Activated T-cell treated with anti-CD3 and anti-CD28 coated beads, Interleukin-2, amount 50 U/mL, for 72 hours (primary cell): ENCODE data around the gene TGFB2. TPM values are rescaled to one million over a fixed set of nuclear protein-coding genes. Genes with fewer than 3 reads are reported as not detected.

Experiments
- ATAC-seq, 2 donors: fragments of 150-1000 bp; cut with Tn5 transposase; replicated peaks in 1 of 2; 2 replicates each; pipeline ENCODE4 v1.10.0; 2021; ENCODE audit warnings: moderate library complexity in 2 of 2, mild to moderate bottlenecking in 1 of 2
- DNase-seq, 2 donors: peaks; one replicate each; pipeline ENCODE4 v3.0.0; 2021 to 2022; ENCODE audit warnings: mixed read lengths in 1 of 2
- H3K27ac Mint-ChIP-seq: one replicate; pipeline ENCODE4 v1.8.0; 2022; ENCODE audit warnings: mild to moderate bottlenecking, moderate library complexity, mixed read lengths
- H3K27me3 Mint-ChIP-seq: one replicate; pipeline ENCODE4 v1.8.0; 2022; ENCODE audit warnings: low read depth, mixed read lengths
- H3K36me3 Mint-ChIP-seq, 2 donors: one replicate each; pipeline ENCODE4 v1.8.0; 2022; ENCODE audit warnings: mixed read lengths in 2 of 2, mild to moderate bottlenecking in 1 of 2; ENCODE audit not compliant: insufficient read depth in 2 of 2
- H3K4me1 Mint-ChIP-seq: one replicate; pipeline ENCODE4 v1.8.0; 2022; ENCODE audit warnings: low read depth, mixed read lengths
- H3K4me3 Mint-ChIP-seq, 2 donors: one replicate each; pipeline ENCODE4 v1.8.0; 2022; ENCODE audit warnings: mild to moderate bottlenecking in 2 of 2, mixed read lengths in 2 of 2, moderate library complexity in 2 of 2
- H3K9me3 Mint-ChIP-seq, 2 donors: one replicate each; pipeline ENCODE4 v1.8.0; 2022; ENCODE audit warnings: mixed read lengths in 2 of 2
- total RNA-seq, 2 donors: library from RNA; stranded (reverse); gene quantifications; one replicate each; pipeline ENCODE4 v1.2.3, GENCODE V29; 2022

TGFB2 gene
- total RNA-seq, 2 donors from 2014 or later = not detected

- no peaks in the 10 kb centered on the region for H3K4me1 Mint-ChIP-seq
- H3K36me3 Mint-ChIP-seq = no peaks in the 10 kb centered on the region
- ATAC-seq (no peak), DNase-seq (no peak)
- peaks cover 22% of the 10 kb centered on the region for H3K27me3 Mint-ChIP-seq
- H3K4me3 Mint-ChIP-seq = no peak overlapping the region
- no peaks in the 10 kb centered on the region for H3K9me3 Mint-ChIP-seq
- no peak overlapping the region for H3K27ac Mint-ChIP-seq
Measured at GRCh38 chr1:218409946-218410510, 64.9 kb downstream of the TGFB2 start.

- ATAC-seq (no peak), DNase-seq (no peak)
- Mint-ChIP-seq H3K4me1 (no peaks in the 10 kb centered on the region), H3K27ac (no peak overlapping the region), H3K9me3 (no peaks in the 10 kb centered on the region), H3K36me3 (no peaks in the 10 kb centered on the region), H3K27me3 (peaks cover 22% of the 10 kb centered on the region), H3K4me3 (no peak overlapping the region)
Measured at GRCh38 chr1:218411101-218411500, 66.0 kb downstream of the TGFB2 start.

- H3K27me3 Mint-ChIP-seq = peaks cover 22% of the 10 kb centered on the region
- no peak overlapping the region for H3K27ac Mint-ChIP-seq
- H3K9me3 Mint-ChIP-seq = no peaks in the 10 kb centered on the region
- H3K4me3 Mint-ChIP-seq = no peak overlapping the region
- H3K36me3 Mint-ChIP-seq = peaks cover 0 to 1% of the 10 kb centered on the region in 2 donors
- ATAC-seq (no peak), DNase-seq (no peak)
- H3K4me1 Mint-ChIP-seq = no peaks in the 10 kb centered on the region
Measured at GRCh38 chr1:218412171-218412570, 67.0 kb downstream of the TGFB2 start.

- Mint-ChIP-seq H3K4me1 (no peaks in the 10 kb centered on the region), H3K9me3 (no peaks in the 10 kb centered on the region), H3K27ac (no peak overlapping the region), H3K4me3 (no peak overlapping the region), H3K36me3 (peaks cover 0 to 3% of the 10 kb centered on the region in 2 donors), H3K27me3 (peaks cover 22% of the 10 kb centered on the region)
- no peak for DNase-seq
- ATAC-seq = no peak
Measured at GRCh38 chr1:218413179-218413578, 68.0 kb downstream of the TGFB2 start.

- Mint-ChIP-seq H3K4me1 (no peaks in the 10 kb centered on the region), H3K9me3 (peaks cover 0 to 1% of the 10 kb centered on the region in 2 donors), H3K27ac (no peak overlapping the region), H3K27me3 (peaks cover 27% of the 10 kb centered on the region), H3K36me3 (peaks cover 0 to 3% of the 10 kb centered on the region in 2 donors), H3K4me3 (no peak overlapping the region)
- DNase-seq = no peak
- no peak for ATAC-seq
Measured at GRCh38 chr1:218414060-218414728, 69.1 kb downstream of the TGFB2 start.

- Mint-ChIP-seq H3K4me3 (no peak overlapping the region), H3K4me1 (no peaks in the 10 kb centered on the region), H3K36me3 (peaks cover 0 to 3% of the 10 kb centered on the region in 2 donors), H3K27ac (no peak overlapping the region), H3K27me3 (peaks cover 14% of the 10 kb centered on the region), H3K9me3 (peaks cover 0 to 1% of the 10 kb centered on the region in 2 donors)
- no peak for DNase-seq
- no peak for ATAC-seq
Measured at GRCh38 chr1:218415726-218416125, 70.6 kb downstream of the TGFB2 start.

- H3K4me1 Mint-ChIP-seq = no peaks in the 10 kb centered on the region
- H3K27ac Mint-ChIP-seq = no peak overlapping the region
- peaks cover 0 to 3% of the 10 kb centered on the region in 2 donors for H3K36me3 Mint-ChIP-seq
- peaks cover 7% of the 10 kb centered on the region for H3K27me3 Mint-ChIP-seq
- no peak for ATAC-seq
- DNase-seq = no peak
- peaks cover 0 to 1% of the 10 kb centered on the region in 2 donors for H3K9me3 Mint-ChIP-seq
- no peak overlapping the region for H3K4me3 Mint-ChIP-seq
Measured at GRCh38 chr1:218421531-218421930, 76.4 kb downstream of the TGFB2 start.

- ATAC-seq (no peak), DNase-seq (no peak)
- Mint-ChIP-seq H3K27me3 (no peaks in the 10 kb centered on the region), H3K4me3 (no peak overlapping the region), H3K4me1 (no peaks in the 10 kb centered on the region), H3K27ac (no peak overlapping the region), H3K9me3 (no peaks in the 10 kb centered on the region), H3K36me3 (no peaks in the 10 kb centered on the region)
Measured at GRCh38 chr1:218424502-218424901, 79.4 kb downstream of the TGFB2 start.

- Mint-ChIP-seq H3K36me3 (no peaks in the 10 kb centered on the region), H3K4me3 (no peak overlapping the region), H3K27ac (no peak overlapping the region), H3K27me3 (no peaks in the 10 kb centered on the region), H3K9me3 (peaks cover 0 to 2% of the 10 kb centered on the region in 2 donors), H3K4me1 (no peaks in the 10 kb centered on the region)
- DNase-seq (no peak), ATAC-seq (no peak)
Measured at GRCh38 chr1:218425647-218426342, 80.7 kb downstream of the TGFB2 start.

- Mint-ChIP-seq H3K4me3 (no peak overlapping the region), H3K36me3 (no peaks in the 10 kb centered on the region), H3K27me3 (no peaks in the 10 kb centered on the region), H3K4me1 (no peaks in the 10 kb centered on the region), H3K27ac (no peak overlapping the region), H3K9me3 (peaks cover 0 to 2% of the 10 kb centered on the region in 2 donors)
- DNase-seq = no peak
- ATAC-seq = no peak
Measured at GRCh38 chr1:218426343-218426657, 81.2 kb downstream of the TGFB2 start.

- Mint-ChIP-seq H3K27ac (no peak overlapping the region), H3K27me3 (peaks cover 8% of the 10 kb centered on the region), H3K9me3 (peaks cover 0 to 2% of the 10 kb centered on the region in 2 donors), H3K36me3 (no peaks in the 10 kb centered on the region), H3K4me3 (no peak overlapping the region), H3K4me1 (no peaks in the 10 kb centered on the region)
- ATAC-seq (no peak), DNase-seq (no peak)
Measured at GRCh38 chr1:218429301-218429700, 84.2 kb downstream of the TGFB2 start.

GRCh38 chr1:218430346-218430745, 85.2 kb downstream of the TGFB2 start:
- Mint-ChIP-seq H3K27me3 (peaks cover 8% of the 10 kb centered on the region), H3K36me3 (no peaks in the 10 kb centered on the region), H3K4me3 (no peak overlapping the region), H3K27ac (no peak overlapping the region), H3K9me3 (peaks cover 0 to 2% of the 10 kb centered on the region in 2 donors), H3K4me1 (no peaks in the 10 kb centered on the region)
- no peak for ATAC-seq
- no peak for DNase-seq

GRCh38 chr1:218430822-218431221, 85.7 kb downstream of the TGFB2 start:
- H3K9me3 Mint-ChIP-seq = peaks cover 0 to 2% of the 10 kb centered on the region in 2 donors
- ATAC-seq (no peak), DNase-seq (no peak)
- H3K36me3 Mint-ChIP-seq = no peaks in the 10 kb centered on the region
- no peak overlapping the region for H3K27ac Mint-ChIP-seq
- no peak overlapping the region for H3K4me3 Mint-ChIP-seq
- no peaks in the 10 kb centered on the region for H3K4me1 Mint-ChIP-seq
- peaks cover 8% of the 10 kb centered on the region for H3K27me3 Mint-ChIP-seq
